GM21526 (cell line): ENCODE results near the gene SHISA6.

Experiments
- ATAC-seq: cut with Tn5 transposase; IDR thresholded peaks from one replicate; pipeline ENCODE4 v1.9.1; 2021; ENCODE audit warnings: moderate library complexity; ENCODE audit not compliant: unreplicated experiment, low FRiP score

The SHISA6 gene

GRCh38 chr17:11340803-11341202 lies 99.8 kb downstream of the SHISA6 start:
- ATAC-seq = no peak

- no peak for ATAC-seq
Measured at GRCh38 chr17:11342138-11342537, 101.1 kb downstream of the SHISA6 start.

GRCh38 chr17:11349106-11349505 lies 108.1 kb downstream of the SHISA6 start:
- no peak for ATAC-seq

- no peak for ATAC-seq
Measured at GRCh38 chr17:11351479-11351878, 110.5 kb downstream of the SHISA6 start.

GRCh38 chr17:11353601-11354000 lies 112.6 kb downstream of the SHISA6 start:
- no peak for ATAC-seq

GRCh38 chr17:11356371-11356770 lies 115.4 kb downstream of the SHISA6 start:
- ATAC-seq = no peak

GRCh38 chr17:11363565-11364117 lies 122.6 kb downstream of the SHISA6 start:
- no peak for ATAC-seq

GRCh38 chr17:11366272-11366850 lies 125.3 kb downstream of the SHISA6 start:
- no peak for ATAC-seq

GRCh38 chr17:11369575-11369974 lies 128.6 kb downstream of the SHISA6 start:
- no peak for ATAC-seq

- ATAC-seq = no peak
Measured at GRCh38 chr17:11372692-11373091, 131.7 kb downstream of the SHISA6 start.

GRCh38 chr17:11378506-11378905 lies 137.5 kb downstream of the SHISA6 start:
- ATAC-seq = no peak

GRCh38 chr17:11380761-11381160 lies 139.7 kb downstream of the SHISA6 start:
- ATAC-seq = no peak

GRCh38 chr17:11383157-11383556 lies 142.1 kb downstream of the SHISA6 start:
- no peak for ATAC-seq

- no peak for ATAC-seq
Measured at GRCh38 chr17:11384131-11384530, 143.1 kb downstream of the SHISA6 start.

GRCh38 chr17:11387610-11388009 lies 146.6 kb downstream of the SHISA6 start:
- ATAC-seq = no peak

GRCh38 chr17:11388054-11388453 lies 147.0 kb downstream of the SHISA6 start:
- no peak for ATAC-seq

GRCh38 chr17:11389583-11389982 lies 148.6 kb downstream of the SHISA6 start:
- ATAC-seq = no peak

- ATAC-seq = no peak
Measured at GRCh38 chr17:11391134-11391533, 150.1 kb downstream of the SHISA6 start.

GRCh38 chr17:11404431-11405276 lies 163.6 kb downstream of the SHISA6 start:
- ATAC-seq = no peak

- ATAC-seq = no peak
Measured at GRCh38 chr17:11406716-11407115, 165.7 kb downstream of the SHISA6 start.

- no peak for ATAC-seq
Measured at GRCh38 chr17:11412654-11413053, 171.6 kb downstream of the SHISA6 start.

- ATAC-seq = no peak
Measured at GRCh38 chr17:11418342-11418741, 177.3 kb downstream of the SHISA6 start.
